Mesothelial cell of epicardium (in vitro differentiated cells): ENCODE measurements around the gene HSPA4L. TPM values are rescaled to one million over a fixed set of nuclear protein-coding genes. Genes with fewer than 3 reads are reported as not detected.

Experiments
- DNase-seq, 2 experiments: peaks; one replicate each; pipeline ENCODE4 v3.0.0; 2021; ENCODE audit warnings: low spot score in 2 of 2; ENCODE audit not compliant: unreplicated experiment in 2 of 2
- H3K27ac Mint-ChIP-seq: 2 replicates; pipeline ENCODE4 v1.8.0; 2021; ENCODE audit warnings: mixed read lengths
- H3K27me3 Mint-ChIP-seq: 2 replicates; pipeline ENCODE4 v1.8.0; 2021; ENCODE audit warnings: low read depth, mixed read lengths
- H3K36me3 Mint-ChIP-seq: 2 replicates; pipeline ENCODE4 v1.8.0; 2021; ENCODE audit warnings: mixed read lengths
- H3K4me1 Mint-ChIP-seq: 2 replicates; pipeline ENCODE4 v1.8.0; 2021; ENCODE audit warnings: mixed read lengths
- H3K4me3 Mint-ChIP-seq: 2 replicates; pipeline ENCODE4 v1.8.0; 2021; ENCODE audit warnings: mild to moderate bottlenecking, moderate library complexity, mixed read lengths
- H3K9me3 Mint-ChIP-seq: 2 replicates; pipeline ENCODE4 v1.8.0; 2021; ENCODE audit warnings: mixed read lengths
- total RNA-seq: library from RNA; stranded (reverse); gene quantifications from 3 replicates; pipeline ENCODE4 v1.2.1, GENCODE V29; 2021
- TF ChIP-seq, protein P1 (sequence below): fragments of 200-600 bp; sonication (generic); IDR thresholded peaks from one replicate; pipeline ENCODE4 v1.5.0; 2021; ENCODE audit warnings: antibody characterized with exemption; ENCODE audit not compliant: unreplicated experiment

HSPA4L gene
- total RNA-seq, 1 donor from 2014 or later: 4.6 TPM

GRCh38 chr4:127888559-127888958, 106.4 kb downstream of the HSPA4L start:
- H3K27ac Mint-ChIP-seq: no peak overlapping the region
- H3K4me3 Mint-ChIP-seq: no peak overlapping the region
- peaks cover 15% of the 10 kb centered on the region for H3K36me3 Mint-ChIP-seq

DNA sequence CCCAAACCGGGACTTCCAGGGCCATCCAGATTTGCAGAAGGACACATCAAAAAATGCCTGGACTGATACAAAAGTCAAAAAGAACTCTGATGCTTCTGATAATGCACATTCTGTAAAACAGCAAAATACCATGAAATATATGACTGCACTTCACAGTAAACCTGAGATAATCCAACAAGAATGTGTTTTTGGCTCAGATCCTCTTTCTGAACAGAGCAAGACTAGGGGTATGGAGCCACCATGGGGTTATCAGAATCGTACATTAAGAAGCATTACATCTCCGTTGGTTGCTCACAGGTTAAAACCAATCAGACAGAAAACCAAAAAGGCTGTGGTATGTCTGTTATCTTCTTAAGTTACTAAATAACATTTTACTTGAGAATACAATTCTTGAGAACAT, 107.8 kb downstream of the HSPA4L start:
- Mint-ChIP-seq H3K36me3 (peaks cover 17% of the 10 kb centered on the region), H3K4me1 (peaks cover 8% of the 10 kb centered on the region), H3K4me3 (no peak overlapping the region), H3K9me3 (no peaks in the 10 kb centered on the region), H3K27ac (peak overlapping the region; percentile 53), H3K27me3 (no peaks in the 10 kb centered on the region)
- TF ChIP-seq, protein P1, sequence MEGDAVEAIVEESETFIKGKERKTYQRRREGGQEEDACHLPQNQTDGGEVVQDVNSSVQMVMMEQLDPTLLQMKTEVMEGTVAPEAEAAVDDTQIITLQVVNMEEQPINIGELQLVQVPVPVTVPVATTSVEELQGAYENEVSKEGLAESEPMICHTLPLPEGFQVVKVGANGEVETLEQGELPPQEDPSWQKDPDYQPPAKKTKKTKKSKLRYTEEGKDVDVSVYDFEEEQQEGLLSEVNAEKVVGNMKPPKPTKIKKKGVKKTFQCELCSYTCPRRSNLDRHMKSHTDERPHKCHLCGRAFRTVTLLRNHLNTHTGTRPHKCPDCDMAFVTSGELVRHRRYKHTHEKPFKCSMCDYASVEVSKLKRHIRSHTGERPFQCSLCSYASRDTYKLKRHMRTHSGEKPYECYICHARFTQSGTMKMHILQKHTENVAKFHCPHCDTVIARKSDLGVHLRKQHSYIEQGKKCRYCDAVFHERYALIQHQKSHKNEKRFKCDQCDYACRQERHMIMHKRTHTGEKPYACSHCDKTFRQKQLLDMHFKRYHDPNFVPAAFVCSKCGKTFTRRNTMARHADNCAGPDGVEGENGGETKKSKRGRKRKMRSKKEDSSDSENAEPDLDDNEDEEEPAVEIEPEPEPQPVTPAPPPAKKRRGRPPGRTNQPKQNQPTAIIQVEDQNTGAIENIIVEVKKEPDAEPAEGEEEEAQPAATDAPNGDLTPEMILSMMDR: no peak
- DNase-seq: no peak

More at GRCh38 chr4:127888559-127888958, 106.4 kb downstream of the HSPA4L start:
- Mint-ChIP-seq H3K9me3 (no peaks in the 10 kb centered on the region), H3K4me1 (peaks cover 8% of the 10 kb centered on the region), H3K27me3 (no peaks in the 10 kb centered on the region)
- no peak for DNase-seq
- TF ChIP-seq, protein P1: no peak

Other genes starting within 250 kb of the HSPA4L start
- 25.0 to 27.7 TPM (median 26.2 TPM) in 3 replicates for gene INTU, start 149.4 kb upstream of the HSPA4L start, total RNA-seq
- not detected in 3 replicates for gene SLC25A31, start 51.9 kb upstream of the HSPA4L start, total RNA-seq
- 11.6 to 14.3 TPM (median 14.1 TPM) in 3 replicates for gene PLK4, start 98.6 kb downstream of the HSPA4L start, total RNA-seq
- 29.6 to 33.9 TPM (median 29.9 TPM) in 3 replicates for gene MFSD8, start 182.9 kb downstream of the HSPA4L start, total RNA-seq
- 15.0 to 17.7 TPM (median 16.3 TPM) in 3 replicates for gene ABHD18, start 183.1 kb downstream of the HSPA4L start, total RNA-seq